PFSK-1 (cell line): ENCODE results near the gene EGLN2.

Source experiments
- POLR2AphosphoS5 ChIP-seq: IDR thresholded peaks from 2 replicates; pipeline ENCODE4 v1.6.1; 2012; ENCODE audit warnings: low read depth, mild to moderate bottlenecking, control low read depth, low read length, moderate library complexity
- TAF1 ChIP-seq: IDR thresholded peaks from 2 replicates; pipeline ENCODE4 v1.6.1; 2012; ENCODE audit warnings: low read length, control low read depth, borderline replicate concordance; ENCODE audit not compliant: insufficient read depth

GRCh38 chr19:40755248-40755624 is 43.8 kb upstream of the EGLN2 start:
- no peak for TF ChIP-seq POLR2AphosphoS5
- TF ChIP-seq TAF1 = no peak
